CD4-positive, alpha-beta T cell treated with Interleukin-15 for 1 hour (primary cell): Measurements from ENCODE around the gene FAM156B.
A peak's percentile ranks its signal among the peaks of the same experiment; 100 is the strongest.
"Not testable (repeated sequence)": the region's sequence is repeated elsewhere in the genome, so short reads cannot be mapped to it uniquely, and the experiment has no call there.

ENCODE experiments used
- DNase-seq: peaks from one replicate; pipeline ENCODE4 v3.0.0-alpha.2; 2020

FAM156B gene

GRCh38 chrX:52930214-52930613 lies 33.1 kb downstream of the FAM156B start:
- DNase-seq = not testable (repeated sequence)

DNA sequence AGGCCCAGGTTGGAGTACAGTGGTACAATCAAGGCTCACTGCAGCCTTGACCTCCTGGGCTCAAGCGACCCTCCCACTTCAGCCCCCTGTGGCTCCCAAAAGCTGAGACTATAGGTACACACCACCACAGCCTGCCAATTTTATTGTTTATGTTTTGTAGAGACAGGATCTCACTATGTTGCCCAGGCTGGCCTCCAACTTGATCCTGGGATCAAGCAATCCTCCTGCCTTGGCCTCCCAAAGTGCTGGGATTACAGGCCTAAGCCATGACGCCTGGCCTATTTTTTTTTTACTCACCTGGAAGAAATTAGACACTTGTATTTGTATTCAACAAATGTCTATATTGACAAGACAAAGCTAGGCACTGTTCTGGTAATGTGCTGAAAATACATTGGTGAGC lies 36.1 kb downstream of the FAM156B start:
- no peak for DNase-seq

DNA sequence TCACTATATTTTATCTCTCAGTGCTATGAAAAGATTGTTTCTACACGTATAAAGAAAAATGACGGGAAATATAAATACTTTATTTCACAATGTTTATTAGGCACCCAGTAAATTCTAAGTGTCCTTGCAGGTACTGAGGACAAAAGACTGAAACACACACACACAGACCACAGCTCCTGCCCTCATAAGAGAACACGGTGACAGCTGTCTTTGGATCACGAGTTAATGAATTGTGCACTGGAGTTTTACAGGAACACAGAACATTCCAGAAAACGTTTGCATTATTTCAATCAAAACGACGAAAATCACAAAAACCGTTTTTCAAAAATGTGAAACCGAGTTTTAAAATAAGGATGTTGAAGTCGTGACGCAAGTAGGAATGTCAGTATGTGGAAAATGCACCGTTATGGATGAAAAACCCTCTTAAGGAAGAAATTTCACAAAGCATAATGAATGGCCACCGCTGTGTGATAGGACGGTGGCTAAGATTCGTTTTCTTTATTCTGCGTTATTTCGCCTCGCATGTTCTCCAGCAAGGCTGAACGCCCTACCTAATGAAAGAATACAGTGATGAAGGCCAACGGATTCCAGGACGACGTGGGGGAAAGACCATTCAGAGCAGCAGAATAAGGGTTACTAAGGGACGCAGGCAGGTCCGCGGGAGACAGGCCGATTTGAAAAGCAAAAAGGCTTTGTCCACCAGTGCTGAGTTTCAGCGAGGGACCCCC lies 37.0 kb downstream of the FAM156B start:
- DNase-seq = no peak

- DNase-seq = peak; percentile 98
Observed at GRCh38 chrX:52934704-52935469, 37.8 kb downstream of the FAM156B start.

- not testable (repeated sequence) for DNase-seq
Observed at GRCh38 chrX:52935470-52935784, 38.3 kb downstream of the FAM156B start.

GRCh38 chrX:52940704-52941103 lies 43.6 kb downstream of the FAM156B start:
- not testable (repeated sequence) for DNase-seq

DNA sequence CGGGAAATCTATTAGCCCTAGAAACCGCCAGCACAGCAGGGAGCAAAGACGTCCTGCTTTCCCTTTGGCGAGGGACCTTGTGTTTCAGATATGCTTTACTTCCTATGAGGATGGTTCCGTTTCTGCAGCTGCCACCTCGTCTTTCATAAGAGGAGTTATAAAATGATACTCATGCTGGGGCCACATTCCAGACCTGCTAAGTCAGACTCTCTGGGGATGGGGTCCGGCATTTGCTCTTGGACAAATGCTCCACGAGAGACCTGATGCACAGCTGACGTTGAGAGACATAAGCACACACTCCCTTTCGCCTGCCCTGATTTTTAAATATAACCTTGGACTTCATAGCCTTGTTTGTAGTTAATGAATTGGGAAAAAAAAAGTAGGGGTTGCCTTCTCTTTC lies 44.6 kb downstream of the FAM156B start:
- not testable (repeated sequence) for DNase-seq

- DNase-seq = not testable (repeated sequence)
Observed at GRCh38 chrX:52945838-52946494, 48.8 kb downstream of the FAM156B start.

DNA sequence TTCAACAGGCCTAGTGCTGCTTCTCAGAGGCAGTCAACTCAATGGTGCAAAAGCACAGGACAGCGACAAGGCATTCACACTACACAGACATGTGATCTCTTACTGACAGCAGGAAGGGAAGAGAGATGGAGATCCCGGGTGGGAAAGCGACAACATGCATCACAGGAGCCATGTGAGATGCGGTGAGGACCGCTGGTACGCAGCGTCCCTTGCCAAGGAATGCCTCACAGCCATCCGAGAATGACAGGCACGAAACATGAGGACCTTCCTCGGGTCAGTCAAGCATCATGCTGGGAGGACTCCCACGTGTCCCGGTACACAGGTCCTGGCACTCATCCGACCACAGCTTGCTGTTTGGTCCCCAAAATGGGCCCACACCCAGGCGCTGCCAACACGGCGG lies 50.4 kb downstream of the FAM156B start:
- not testable (repeated sequence) for DNase-seq

DNA sequence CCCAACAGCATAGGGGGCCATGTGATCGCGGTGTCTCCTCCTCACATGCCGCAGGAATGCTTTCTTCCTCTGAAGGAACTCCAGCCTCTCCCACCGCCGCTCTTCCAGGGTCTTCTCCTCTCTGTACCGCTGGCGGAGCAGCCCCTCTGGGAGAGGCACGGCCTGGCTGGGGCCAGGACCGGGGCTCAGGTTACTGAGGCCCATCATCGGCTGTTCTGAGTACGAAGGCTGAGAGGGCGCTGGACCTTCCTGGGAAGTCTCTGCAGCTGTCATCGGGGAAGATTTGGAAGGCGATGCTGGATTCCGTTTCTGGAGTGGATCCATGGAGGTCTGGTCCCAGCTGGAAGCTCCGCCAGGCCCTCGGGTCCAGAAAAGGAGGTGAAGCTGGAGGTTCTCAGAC lies 51.1 kb downstream of the FAM156B start:
- DNase-seq = not testable (repeated sequence)

- DNase-seq = not testable (repeated sequence)
Observed at GRCh38 chrX:52949325-52949724, 52.2 kb downstream of the FAM156B start.

DNA sequence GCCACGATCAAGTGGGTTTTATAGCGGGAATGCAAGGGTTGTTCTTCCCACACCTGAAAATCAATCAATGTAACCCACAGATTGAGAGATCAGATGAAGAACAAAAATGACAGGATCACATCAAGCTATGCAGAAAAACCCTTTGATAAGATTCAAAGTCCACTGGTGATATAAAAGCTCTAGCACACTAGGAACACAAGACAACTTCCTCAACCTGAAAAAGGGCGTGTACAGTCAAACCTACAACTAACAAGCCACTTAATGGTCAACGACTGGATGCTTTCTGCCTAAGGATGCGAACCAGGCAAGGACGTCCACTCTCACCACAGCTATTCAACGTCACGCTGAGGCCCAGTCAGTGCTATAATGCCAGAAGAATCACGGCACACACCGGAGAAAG lies 52.8 kb downstream of the FAM156B start:
- DNase-seq = not testable (repeated sequence)
